ENCODE results near the gene ZNF613. TPM values are rescaled to one million over a fixed set of nuclear protein-coding genes. Genes with fewer than 3 reads are reported as not detected.

ZNF613 gene
- 10 to 100 TPM in 1 of 7 donors, 1 to 10 TPM in 6; 4.9 to 11.6 (median 7.0) TPM for total RNA-seq
- 1 to 10 TPM; 2.8 to 4.0 (median 3.2) TPM for polyA plus RNA-seq
- long read RNA-seq, donor 1, partial matches to known transcripts, result 0 of 3 reads
- long read RNA-seq, donor 1, other reads (novel, unspliced or antisense), result 0 of 3 reads
- long read RNA-seq, donor 2, result 0 reads

DNA sequence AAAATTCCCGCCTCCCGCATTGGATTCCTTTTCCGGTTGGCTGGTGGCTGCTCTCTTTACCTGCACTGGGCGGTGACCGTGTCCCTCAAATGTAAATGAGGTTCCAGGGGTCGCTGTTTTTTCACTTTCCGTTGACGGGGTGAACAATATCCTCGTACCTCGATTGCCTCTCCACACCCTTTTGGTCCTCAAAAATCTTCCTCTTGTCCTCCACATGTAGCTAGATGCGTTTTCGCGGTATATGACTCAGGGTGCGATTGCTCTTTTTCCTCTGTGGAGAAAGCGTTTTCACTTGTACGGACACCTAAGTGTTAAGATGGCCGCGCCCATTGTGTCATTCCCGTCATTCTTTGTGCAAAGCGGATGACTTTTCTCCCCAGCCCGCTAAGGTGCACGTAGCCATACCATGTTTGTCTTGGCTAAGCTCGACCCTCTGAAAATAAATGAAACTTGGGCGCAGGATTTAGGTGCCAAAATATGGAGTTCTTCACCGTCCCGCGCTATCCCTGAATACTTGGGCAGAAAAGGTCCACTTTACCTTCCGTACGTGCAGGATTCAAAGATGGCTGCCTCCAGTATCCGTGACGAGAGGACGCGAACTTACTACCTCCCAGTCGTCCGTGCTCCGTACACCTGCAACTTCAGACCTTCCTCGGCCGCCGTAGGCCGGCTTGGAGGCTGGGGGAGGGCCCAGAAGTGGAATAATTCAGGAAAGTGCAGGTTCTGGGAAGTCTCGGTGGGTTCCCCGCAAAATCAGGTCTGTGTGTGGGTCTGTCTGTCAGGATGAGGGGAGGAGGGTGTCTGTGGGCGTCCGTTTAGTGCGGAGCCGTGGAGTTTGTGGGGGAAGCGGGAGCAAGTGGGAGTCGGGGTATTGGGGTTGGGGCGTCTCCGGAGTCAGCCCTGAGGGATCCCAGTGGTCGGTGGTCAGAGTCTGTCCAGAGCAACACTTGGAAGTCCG lies at the start of gene ZNF613:
ZNF613 (plus strand) TSS at position 689 of the 958 bp plus-strand sequence. CDS start 8,749 bp downstream, outside the sequence.
- intact Hi-C loops (cut with DNase I; ENCODE audit: low total_unique reads), result no loop called here
- Histone ChIP-seq H3K27ac (peak within 1 kb of the TSS; percentile 86 to 93 (median 89)), H3K36me3 (peaks cover 10 to 30% (median 25%) of the 10 kb centered on the region in 6 donors), H3K9me3 (peaks cover 8 to 83% (median 71%) of the 10 kb centered on the region in 8 donors), H3K27me3 (replicated peaks in 1 of 7) (no peaks in the 10 kb centered on the region), H3K4me1 (peaks cover 0 to 27% (median 15%) of the 10 kb centered on the region in 6 donors), H3K4me3 (peak within 1 kb of the TSS; percentile 66 to 88 (median 78))
- TF ChIP-seq POLR2A (IDR thresholded peaks at IDR 0.05) (no peak), POLR2AphosphoS5 (IDR thresholded peaks at IDR 0.05) (peak; percentile 61 to 87 (median 81)), CTCF (IDR thresholded peaks at IDR 0.05 in 8 of 11, conservative IDR thresholded peaks at IDR 0.05 in 3 of 11) (peak in 3 of 11 experiments; percentile 9 to 23 (median 16))
- DNase-seq, result peak; percentile 95
- WGBS, 5 donors, result 0 to 1% (median 0%) methylated on average over 52 of the region's 52 CpGs

DNA sequence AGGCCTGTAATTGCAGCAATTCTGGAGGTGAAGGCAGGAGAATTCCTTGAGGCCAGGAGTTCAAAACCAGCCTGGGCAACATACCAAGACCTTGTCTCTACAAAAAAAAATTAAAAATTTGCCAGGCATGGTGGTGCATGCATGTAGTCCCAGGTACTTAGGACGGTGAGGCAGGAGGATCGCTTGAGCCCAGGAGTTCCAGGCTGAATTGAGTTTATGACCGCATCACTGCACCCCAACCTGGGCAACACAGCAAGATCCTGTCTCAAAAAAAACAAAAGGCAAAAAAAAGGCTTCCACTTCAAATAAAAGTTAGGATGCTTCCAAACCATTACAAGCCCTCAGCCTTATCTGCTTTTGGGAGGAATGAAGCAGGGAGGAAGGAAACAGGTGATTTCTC lies 44.8 kb upstream of the ZNF613 start:
- WGBS, 5 donors, result 96 to 99% (median 96%) methylated on average over 3 of the region's 3 CpGs
- Histone ChIP-seq H3K36me3 (peaks cover 10 to 90% (median 38%) of the 10 kb centered on the region in 6 donors), H3K27ac (no peak overlapping the region), H3K9me3 (peaks cover 5 to 100% (median 100%) of the 10 kb centered on the region in 8 donors), H3K27me3 (replicated peaks in 1 of 7) (no peaks in the 10 kb centered on the region), H3K4me3 (no peak overlapping the region), H3K4me1 (peaks cover 0 to 9% (median 3%) of the 10 kb centered on the region in 6 donors)
- intact Hi-C loops (cut with DNase I; ENCODE audit: low total_unique reads), result no loop called here
- no peak for DNase-seq
- TF ChIP-seq POLR2A (IDR thresholded peaks at IDR 0.05), result no peak

GRCh38 chr19:51884713-51885112 lies 42.6 kb upstream of the ZNF613 start:
- WGBS, 5 donors, result 94 to 98% (median 97%) methylated on average over 2 of the region's 2 CpGs
- Histone ChIP-seq H3K4me3 (no peak overlapping the region), H3K27me3 (replicated peaks in 1 of 7) (no peaks in the 10 kb centered on the region), H3K27ac (no peak overlapping the region), H3K9me3 (peaks cover 9 to 100% (median 100%) of the 10 kb centered on the region in 8 donors), H3K4me1 (peaks cover 0 to 12% (median 3%) of the 10 kb centered on the region in 6 donors), H3K36me3 (peaks cover 3 to 90% (median 20%) of the 10 kb centered on the region in 6 donors)
- TF ChIP-seq CTCF (IDR thresholded peaks at IDR 0.05 in 8 of 11, conservative IDR thresholded peaks at IDR 0.05 in 3 of 11), result no peak
- TF ChIP-seq POLR2AphosphoS5 (IDR thresholded peaks at IDR 0.05), result no peak
- TF ChIP-seq POLR2A (IDR thresholded peaks at IDR 0.05), result no peak
- DNase-seq, result no peak
- intact Hi-C loops (cut with DNase I; ENCODE audit: low total_unique reads), result no loop called here

GRCh38 chr19:51887522-51888498 lies 39.5 kb upstream of the ZNF613 start, which contains the start of gene ZNF577:
Gene ZNF577 (minus strand): TSS chr19:51887951. CDS start chr19:51880382, 7,569 bp downstream.
- Histone ChIP-seq H3K27me3 (replicated peaks in 1 of 7) (no peaks in the 10 kb centered on the region), H3K4me3 (peak within 1 kb of the TSS; percentile 41 to 67 (median 51)), H3K9me3 (peaks cover 33 to 100% (median 100%) of the 10 kb centered on the region in 8 donors), H3K27ac (peak within 1 kb of the TSS; percentile 8 to 83 (median 72)), H3K36me3 (peaks cover 16 to 90% (median 34%) of the 10 kb centered on the region in 6 donors), H3K4me1 (peaks cover 0 to 12% (median 3%) of the 10 kb centered on the region in 6 donors)
- 11 to 24% (median 18%) methylated on average over 26 to 56 of the region's 56 CpGs for WGBS, 5 donors
- TF ChIP-seq POLR2AphosphoS5 (IDR thresholded peaks at IDR 0.05) (peak; percentile 88 to 95 (median 92)), POLR2A (IDR thresholded peaks at IDR 0.05) (no peak)
- peak; percentile 91 for DNase-seq
- intact Hi-C loops (cut with DNase I; ENCODE audit: low total_unique reads), result no loop called here

Data from spleen (tissue), 13 donors.